Astrocyte of the hippocampus (primary cell): Measurements from ENCODE around the gene SYMPK.
"Not testable (repeated sequence)": the region's sequence is repeated elsewhere in the genome, so short reads cannot be mapped to it uniquely, and the experiment has no call there.

Experiments
- DNase-seq: peaks from one replicate; pipeline ENCODE4 v3.0.0; 2011; ENCODE audit warnings: low read depth, low spot score

The SYMPK gene

DNA sequence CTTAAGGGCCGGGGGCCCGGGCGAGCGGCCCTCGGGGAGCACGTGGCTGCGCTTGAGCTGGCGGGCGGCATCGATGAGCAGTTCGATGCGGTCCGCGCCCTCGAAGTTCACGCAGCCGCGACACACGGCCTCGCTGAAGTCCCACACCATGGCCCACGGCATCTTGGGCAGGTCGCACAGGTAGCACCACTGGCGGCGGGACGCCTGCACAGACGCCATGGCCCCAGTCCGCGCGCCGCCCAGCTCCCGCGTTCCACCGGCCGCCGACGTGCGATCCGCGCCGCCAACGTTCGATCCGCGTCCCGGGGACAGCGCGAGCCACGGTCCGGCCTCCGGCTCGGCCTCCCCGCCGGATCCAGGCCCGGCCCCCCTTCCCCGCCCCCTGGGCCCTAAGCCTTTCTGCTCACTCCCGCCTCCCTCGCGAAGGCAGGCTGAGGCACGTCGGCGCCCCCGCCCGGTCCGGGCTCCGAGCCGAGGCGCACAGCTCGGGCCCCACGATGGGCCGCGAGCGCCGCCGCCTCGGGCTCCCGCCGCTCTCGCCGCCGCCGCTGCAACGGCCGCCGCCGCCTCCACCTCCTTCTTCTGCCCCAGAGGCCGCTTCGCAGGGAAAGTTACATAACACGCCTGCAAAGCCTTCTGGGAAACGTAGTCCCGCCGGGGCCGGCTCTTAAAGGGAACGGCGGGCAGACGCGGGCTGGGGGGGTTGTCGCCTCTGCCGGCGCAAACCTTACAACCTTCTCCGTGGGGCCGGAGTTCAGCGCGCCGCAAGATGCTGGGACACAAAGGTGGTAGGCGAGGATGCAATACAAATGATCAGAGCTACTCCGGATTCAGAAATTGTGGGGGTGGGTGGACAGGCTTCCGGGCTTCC is 22.8 kb upstream of the SYMPK start, which contains the start of gene IRF2BP1:
IRF2BP1 (minus strand) TSS at position 586 of the 871 bp plus-strand sequence; CDS start at position 219, 367 bp downstream.
- DNase-seq: peak; percentile 97

DNA sequence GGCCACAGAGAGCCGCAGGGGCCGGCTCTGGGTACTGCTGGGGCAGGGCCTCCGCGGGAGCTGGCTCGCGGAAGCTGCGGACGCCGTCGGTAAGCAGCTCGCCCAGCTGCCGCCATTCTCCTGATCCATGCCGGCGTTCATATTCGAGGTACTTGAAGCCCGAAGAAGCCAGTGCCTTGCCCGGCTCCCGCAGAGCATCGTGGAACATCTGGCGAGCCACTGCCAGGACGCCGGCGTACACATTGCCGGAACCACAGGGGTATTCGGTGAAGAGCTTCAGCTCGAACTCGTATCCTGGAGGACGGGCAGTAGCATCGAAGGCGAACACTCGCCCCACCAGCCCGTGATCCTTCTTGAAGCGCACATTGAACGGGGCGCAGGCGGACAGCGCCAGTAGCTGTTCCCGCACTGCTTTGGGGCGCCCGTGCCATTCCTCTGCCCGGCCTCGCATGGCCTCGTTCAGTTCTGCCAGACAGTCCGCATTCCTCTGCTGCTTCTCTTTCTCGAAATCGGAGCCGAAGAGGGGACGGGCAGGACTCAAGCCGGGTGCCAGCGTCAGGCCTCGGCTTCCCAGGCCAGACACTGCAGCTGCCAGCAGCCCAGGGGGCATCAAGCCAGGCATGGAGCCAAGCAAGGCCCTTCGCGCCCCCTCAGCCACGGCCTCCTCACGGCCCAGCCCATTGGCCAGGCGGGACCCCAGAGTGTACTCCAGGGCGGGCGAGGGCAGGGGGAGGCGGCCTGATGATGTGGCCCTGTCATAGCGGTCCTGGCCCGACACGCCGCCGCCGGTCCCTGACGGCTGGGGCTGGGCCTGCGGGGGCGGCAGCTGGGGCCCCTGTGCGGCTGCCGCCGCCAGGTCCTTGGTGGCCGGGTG is 22.0 kb upstream of the SYMPK start:
- DNase-seq: peak; percentile 45

DNA sequence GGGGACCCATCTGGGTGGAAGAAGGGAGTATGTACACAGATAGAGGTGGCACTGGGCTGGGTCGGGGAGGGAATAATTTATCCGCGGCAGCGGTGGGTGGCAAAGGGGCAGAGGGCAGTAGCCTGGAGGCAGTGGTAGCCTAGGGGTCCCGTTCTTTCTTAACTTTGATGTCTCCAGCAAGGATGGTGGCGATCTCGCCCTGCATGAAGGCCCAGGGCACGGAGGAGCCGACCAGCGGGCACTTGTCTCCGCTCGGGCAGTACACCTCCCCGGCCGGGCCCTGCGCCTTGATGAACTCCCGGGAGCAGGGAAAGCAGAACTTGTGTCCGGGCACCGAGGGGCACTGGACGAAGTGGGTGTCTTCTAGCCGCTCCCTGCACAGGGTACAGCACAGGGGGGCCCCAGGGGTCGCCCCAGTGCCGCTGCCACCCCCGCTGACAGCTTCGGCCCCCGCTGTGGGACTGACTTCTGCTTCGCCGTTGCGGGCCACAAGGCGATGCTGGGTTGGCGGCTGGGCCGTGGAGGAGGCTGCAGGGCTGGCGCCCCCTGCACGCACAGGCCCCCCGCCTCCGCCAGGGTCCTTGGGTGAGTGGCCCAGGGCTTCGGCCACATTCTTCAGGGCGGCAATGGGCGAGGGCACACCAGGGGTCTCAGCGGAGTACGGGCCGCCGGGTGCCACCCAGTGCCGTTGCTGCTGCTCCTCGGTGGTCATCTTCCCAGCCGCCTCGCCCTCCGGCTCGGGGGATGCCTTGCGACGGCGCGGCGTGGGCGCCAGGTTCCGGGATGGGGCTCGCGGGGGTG is 21.1 kb upstream of the SYMPK start:
- no peak for DNase-seq

DNA sequence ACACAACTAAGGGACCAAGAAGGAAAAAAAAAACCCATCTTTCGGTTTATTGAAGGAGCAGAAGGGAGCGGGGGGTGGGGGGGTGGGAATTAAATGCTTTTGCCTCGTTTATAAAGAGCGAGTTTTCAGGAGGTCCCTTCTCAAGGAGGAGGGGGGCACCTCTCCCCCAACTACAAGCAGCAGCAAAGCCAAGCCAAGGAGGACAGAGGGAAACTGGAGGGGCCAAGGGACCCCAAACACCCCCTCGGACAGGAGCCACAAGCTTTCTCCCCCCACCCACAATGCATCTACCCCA is 20.6 kb upstream of the SYMPK start:
- no peak for DNase-seq

DNA sequence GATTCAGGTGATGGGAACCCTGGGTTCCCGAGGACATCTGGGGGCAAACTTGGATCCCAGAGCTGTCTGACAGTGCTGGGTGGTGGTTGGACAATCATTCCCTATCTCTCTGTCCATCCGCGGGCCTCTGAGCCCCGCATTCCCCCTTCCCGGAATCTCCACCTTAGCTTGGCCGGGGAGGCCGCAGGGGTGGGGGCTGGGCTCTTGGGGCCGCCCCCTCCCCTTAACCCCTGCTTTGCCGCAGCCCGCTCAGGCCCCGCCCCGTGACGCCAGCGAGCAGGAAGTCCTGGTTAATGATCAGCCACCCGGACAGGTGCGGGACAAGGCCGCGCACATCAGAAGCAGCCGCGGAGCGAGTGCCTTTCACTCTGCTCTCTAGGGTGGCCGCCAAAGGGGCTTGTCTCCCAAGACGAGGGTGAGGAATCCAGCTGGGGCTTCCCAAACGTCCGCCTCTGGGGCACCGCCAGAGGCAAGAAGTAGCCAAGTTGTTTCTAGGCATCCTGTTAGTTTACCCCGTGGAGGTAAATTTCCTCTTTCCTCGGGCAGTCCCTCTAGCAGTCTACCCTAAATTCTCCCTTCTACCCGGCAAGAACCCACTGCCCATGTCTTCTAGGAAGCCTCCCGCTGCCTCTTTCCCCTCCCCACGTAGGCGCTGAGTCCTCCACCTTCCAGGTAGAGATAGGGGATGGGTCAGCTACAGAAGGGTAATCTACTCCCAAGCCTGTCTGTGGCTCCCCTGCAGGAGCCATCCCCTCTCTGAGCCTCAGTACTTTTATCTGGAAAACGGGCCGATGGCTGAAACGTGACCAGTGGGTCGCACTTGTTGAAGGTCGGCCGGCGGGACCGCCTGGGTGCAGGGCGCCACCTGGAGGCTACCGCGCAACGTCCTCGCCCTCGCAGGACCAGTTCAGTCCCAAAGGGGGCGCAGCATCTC is 20.0 kb upstream of the SYMPK start:
- peak; percentile 94 for DNase-seq

DNA sequence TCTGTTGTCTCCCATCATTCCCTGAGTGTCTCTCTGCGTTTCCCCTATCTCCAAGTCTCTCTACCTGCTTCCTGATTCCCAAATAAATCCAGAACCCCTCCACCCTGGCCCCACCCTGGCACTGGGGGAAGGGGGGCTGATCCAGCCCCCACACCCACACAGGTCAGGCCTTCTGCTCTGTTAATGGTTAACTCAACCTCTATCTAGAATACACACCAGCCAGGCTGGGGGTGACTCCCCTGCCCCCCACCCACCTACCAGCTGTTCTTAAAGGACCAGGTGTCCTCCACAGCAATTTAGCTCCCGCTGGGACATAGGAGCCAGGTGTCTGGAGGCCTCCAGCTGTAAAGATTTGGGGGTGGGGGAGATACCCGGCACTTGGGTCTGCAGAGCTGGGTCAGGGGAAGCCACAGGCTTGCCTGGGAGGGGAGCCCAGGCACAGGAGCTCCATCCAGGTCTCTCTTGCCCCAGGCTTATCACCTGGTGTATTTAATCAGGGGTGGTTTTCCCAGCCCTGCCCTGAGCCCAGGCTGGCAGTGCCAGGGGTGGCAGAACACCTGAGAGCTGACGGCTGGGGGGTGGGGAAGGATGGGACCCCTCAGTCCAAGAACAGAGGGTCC is 19.1 kb upstream of the SYMPK start:
- DNase-seq: no peak

DNA sequence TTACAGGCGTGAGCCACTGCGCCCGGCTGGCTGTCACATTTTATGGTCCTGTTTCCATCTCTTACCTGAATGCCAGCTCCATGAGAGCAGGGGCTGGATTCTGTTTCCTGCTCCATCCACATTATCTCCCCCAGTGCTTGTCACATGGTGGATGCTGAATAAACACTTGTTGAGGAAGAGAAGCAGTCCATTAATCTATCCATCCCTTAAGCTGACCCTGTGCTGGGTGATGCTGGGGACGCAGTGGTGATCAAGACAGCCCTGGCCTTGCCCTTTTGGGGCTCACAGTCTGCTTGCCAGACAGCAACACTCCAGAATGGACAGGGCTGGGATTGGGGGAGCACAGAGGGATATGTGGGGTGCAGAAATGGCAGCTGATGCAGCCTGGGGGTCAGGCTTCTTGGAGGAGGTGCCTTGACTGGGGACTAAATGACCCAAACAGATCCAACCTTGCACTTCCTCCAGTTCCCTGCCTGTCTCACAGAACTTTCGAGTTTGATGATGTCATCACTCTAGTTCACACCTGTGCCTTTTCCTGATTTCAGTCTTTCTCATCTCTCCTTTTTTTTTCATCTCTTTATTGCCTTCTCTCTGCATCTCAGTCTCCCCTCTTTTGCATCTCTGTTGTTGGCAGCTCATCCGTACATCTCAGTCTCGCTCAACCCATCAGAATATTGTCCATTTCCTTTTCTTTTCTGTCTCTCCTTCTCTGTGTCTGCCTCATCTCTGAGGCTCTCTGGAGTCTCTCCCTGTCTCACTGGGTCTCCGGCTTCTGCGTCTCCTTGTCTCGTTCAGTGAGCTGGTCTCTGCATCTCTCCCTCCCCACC is 18.3 kb upstream of the SYMPK start:
- no peak for DNase-seq

DNA sequence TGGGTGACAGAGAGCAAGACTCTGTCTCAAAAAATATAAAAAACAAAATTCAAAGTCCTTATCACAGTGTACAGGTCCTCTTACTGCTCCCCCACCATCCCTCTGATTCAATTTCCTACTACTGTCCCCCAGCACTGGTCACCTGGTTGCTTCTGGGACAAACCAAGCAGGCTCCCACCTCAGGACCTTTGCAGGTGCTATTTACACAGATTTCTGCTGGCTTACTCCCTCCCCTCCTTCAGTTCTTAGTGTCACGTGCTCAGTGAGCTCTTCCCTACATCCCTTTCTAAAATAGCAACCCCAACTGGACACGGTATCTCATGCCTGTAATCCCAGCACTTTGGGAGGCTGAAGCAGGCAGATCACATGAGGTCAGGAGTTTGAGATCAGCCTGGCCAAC is 17.0 kb upstream of the SYMPK start:
- DNase-seq: no peak

DNA sequence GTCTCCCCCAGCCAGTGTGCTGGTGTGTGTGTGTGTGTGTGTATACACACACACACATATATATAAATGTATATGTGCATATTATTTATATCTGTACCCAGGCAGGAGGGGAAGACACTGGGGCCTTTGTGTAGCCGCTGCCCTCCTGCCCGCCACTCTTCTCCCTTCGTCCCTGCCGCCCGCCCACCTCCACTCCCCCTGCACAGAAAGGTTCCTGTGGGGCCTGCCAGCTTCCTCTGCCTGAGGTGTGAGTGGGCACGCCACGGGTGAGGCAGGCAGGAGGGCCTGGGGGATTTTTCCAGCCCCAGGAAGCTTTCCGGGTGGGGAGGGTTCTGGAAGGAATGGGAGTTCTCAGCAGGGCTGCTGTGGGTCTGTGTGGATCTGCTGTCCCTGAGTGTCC is 16.1 kb upstream of the SYMPK start:
- no peak for DNase-seq

DNA sequence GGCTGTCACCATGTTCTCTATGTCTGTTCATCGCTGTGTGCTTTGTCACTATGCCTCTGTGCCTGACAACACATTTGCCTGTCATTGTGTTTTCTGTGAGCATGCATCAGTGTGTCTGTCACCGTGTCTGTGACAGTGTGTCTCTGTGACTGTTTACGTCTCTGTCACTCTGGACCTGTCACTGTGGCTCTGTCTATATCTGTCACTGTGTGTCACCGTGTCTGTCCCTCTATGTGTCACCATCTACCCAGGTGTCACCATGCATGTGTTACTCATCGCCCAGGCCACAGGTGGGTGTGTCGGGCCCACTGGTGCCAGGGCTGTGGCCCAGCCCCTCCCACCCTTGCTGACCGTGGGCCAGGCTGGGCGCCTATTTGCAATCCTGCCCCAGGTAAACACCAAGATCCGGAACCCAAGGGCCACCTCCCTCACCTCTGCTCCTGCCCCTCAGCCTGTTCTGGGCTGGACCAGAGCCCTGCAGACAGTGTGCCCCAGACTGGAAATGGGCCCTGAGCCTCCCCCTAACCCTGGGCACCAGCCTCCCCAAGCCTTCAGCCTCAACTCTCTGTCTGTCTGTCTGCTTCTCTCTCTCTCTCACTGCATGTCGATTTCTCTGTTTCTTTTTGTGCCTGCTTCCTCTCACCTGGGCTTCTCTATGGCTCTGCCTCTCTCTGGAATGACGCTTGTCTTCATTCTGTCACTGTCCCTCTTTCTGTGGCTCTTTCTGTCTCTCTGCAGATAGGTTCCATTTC is 15.3 kb upstream of the SYMPK start:
- DNase-seq: no peak

DNA sequence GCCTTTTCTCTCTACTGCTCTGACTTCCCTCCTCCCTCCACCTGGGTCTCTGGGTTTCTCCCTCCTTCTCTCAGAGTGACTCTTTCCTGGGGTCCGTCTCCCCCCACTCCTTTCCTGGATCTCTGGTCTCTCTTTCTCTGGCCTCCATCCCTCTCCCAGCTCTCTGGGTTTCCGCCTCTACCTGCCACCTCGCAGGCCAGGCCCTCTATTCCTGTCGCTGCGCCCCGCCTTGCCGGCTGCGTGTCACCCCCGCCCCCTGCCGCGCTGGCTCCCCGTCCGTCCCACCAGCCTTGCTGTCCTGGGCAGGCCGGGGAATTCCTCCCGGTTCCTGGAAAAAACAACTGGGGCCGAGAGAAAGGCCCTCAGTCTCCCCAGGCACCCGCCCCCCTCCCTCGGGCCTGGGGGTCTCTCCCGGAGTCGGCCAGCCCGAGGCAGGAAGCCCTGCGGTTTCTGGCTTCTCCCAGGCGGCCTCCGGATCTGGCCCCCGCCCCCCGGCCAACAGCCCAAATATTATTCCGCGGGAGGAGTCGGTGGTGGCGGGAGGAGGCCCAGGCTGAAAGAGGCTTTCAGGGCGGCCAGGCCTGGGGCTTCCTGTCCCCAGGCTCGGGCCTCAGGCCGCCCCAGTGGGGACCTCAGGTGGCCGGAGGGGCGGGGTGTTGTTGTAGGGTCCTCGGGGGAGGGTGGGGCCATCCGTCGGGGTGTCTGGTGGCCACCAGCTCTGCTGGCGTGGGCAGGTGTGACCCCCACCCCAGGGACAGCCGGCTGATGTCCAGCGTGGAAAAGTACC is 13.7 kb upstream of the SYMPK start:
- DNase-seq: peak; percentile 78

DNA sequence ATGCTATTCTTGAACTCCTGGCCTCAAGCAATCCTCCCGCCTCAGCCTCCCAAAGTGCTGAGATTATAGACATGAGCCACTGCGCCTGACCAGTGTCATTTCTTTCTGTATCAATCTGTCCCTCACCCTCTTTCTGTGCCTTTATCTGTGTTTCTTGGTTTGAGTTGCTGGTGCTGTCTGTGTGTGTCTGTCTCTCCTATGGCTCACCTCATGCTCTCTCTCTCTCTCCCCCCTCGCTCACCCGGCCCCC is 13.1 kb upstream of the SYMPK start:
- no peak for DNase-seq

DNA sequence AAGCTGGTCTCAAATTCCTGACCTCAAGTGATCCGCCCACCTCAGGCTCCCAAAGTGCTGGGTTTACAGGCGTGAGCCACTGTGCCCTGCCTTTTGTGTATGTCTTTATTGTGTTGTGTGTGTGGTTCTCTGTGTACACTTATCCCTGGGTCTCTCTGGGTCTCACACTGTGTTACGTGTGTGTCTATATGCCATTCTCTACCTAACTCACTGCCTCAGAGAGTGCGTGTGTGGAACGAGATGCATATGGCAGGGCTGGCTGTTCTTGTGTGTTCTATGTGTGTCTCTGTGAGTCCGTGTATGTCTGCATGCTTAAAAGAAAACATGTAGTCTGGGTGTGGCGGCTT is 11.6 kb upstream of the SYMPK start:
- no peak for DNase-seq

DNA sequence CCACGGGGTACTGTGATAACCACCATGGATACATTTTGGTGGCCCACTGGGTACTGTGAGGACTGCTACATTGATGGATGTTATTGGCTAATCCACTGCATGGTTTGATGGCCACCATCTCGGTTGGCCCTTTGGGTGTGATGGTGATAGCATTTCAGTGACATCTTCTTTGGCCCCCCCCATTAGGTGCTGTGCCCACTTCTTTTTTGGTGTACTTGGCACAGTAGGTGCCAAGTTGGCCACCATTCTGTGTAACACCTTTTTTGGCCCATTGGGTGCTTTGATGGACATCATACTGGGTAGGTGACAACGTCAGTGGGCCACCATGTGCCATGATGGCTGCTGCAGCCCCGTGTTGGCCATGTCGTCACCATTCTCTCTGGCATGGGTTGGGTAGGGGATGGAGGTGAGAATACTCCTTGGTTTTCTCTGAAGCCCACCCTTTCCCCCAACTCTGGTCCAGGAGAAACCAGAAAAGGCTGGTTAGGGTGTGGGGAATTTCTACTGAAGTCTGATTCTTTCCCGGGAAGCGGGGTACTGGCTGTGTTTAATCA is 10.3 kb upstream of the SYMPK start:
- no peak for DNase-seq

DNA sequence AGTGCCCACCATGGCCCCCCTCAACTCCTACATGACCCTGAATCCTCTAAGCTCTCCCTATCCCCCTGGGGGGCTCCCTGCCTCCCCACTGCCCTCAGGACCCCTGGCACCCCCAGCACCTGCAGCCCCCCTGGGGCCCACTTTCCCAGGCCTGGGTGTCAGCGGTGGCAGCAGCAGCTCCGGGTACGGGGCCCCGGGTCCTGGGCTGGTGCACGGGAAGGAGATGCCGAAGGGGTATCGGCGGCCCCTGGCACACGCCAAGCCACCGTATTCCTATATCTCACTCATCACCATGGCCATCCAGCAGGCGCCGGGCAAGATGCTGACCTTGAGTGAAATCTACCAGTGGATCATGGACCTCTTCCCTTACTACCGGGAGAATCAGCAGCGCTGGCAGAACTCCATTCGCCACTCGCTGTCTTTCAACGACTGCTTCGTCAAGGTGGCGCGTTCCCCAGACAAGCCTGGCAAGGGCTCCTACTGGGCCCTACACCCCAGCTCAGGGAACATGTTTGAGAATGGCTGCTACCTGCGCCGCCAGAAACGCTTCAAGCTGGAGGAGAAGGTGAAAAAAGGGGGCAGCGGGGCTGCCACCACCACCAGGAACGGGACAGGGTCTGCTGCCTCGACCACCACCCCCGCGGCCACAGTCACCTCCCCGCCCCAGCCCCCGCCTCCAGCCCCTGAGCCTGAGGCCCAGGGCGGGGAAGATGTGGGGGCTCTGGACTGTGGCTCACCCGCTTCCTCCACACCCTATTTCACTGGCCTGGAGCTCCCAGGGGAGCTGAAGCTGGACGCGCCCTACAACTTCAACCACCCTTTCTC is 9.4 kb upstream of the SYMPK start:
- no peak for DNase-seq

DNA sequence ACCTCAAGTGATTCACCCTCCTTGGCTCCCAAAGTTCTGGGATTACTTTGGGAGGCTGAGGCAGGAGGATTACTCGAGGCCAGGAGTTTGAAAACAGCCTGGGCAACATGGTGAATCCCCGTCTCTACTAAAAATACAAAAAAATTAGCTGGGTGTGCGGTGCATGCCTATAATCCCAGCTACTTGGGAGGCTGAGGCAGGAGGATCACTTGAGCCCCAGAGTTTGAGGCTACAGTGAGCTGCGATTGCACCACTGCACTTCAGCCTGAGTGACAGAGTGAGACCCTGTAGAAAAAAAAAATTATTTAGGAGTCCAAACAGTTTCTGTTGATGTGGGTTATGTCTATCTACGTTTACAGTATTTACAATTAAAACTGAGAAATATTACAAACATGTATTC is 7.9 kb upstream of the SYMPK start:
- no peak for DNase-seq

DNA sequence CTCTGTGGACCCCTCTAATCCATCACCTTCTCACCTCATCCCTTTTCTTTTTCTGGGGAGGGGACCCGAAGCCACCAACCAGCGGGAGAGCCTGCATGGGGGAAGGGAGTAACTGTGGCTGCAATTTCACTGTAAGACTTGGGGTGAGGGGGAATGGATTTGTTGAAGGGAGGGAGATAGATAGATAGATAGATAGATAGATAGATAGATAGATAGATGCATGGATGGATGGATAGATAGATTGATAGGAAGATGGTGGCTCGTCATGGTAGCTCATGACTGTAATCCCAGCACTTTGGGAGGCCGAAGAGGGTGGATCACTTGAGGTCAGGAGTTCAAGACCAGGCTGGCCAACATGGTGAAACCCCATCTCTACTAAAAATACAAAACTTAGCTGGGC is 4.3 kb upstream of the SYMPK start:
- DNase-seq: not testable (repeated sequence)
